GM23338 (cell line): ENCODE data around the gene ZSCAN9. TPM values are rescaled to one million over a fixed set of nuclear protein-coding genes. Genes with fewer than 3 reads are reported as not detected.

Experiments used
- ATAC-seq: fragments of 200-7000 bp; cut with Tn5 transposase; 3 replicates; pipeline ENCODE4 v1.9.1; 2020
- DNase-seq: peaks from one replicate; pipeline ENCODE4 v3.0.0-alpha.2; 2015; ENCODE audit warnings: low spot score
- H2AFZ ChIP-seq: fragments of 200-600 bp; sonication (generic); 2 replicates; pipeline ENCODE4 v1.8.0; 2016; ENCODE audit warnings: antibody characterized with exemption, mild to moderate bottlenecking, moderate library complexity
- H3F3A ChIP-seq: fragments of 200-600 bp; sonication (generic); replicated peaks from 2 replicates; pipeline ENCODE4 v1.8.0; 2017; ENCODE audit warnings: antibody characterized with exemption, mixed run types, low read depth
- H3K27ac ChIP-seq: fragments of 200-600 bp; sonication (generic); 2 replicates; pipeline ENCODE4 v1.6.1; 2016; ENCODE audit warnings: low read depth
- H3K27me3 ChIP-seq: fragments of 200-600 bp; sonication (generic); 2 replicates; pipeline ENCODE4 v1.8.0; 2016; ENCODE audit warnings: mild to moderate bottlenecking, mixed run types, moderate library complexity; ENCODE audit not compliant: insufficient read depth
- H3K36me3 ChIP-seq: fragments of 200-600 bp; sonication (generic); 2 replicates; pipeline ENCODE4 v1.8.0; 2016; ENCODE audit warnings: mild to moderate bottlenecking; ENCODE audit not compliant: insufficient read depth
- H3K4me1 ChIP-seq: fragments of 200-600 bp; sonication (generic); 2 replicates; pipeline ENCODE4 v1.8.0; 2016; ENCODE audit warnings: mild to moderate bottlenecking, moderate library complexity; ENCODE audit not compliant: insufficient read depth
- H3K4me2 ChIP-seq: fragments of 200-600 bp; sonication (generic); 2 replicates; pipeline ENCODE4 v1.7.1; 2017; ENCODE audit warnings: mixed run types
- H3K4me3 ChIP-seq: fragments of 200-600 bp; sonication (generic); 2 replicates; pipeline ENCODE4 v1.6.1; 2016; ENCODE audit warnings: mixed run types
- H3K79me2 ChIP-seq: fragments of 200-600 bp; sonication (generic); replicated peaks from 2 replicates; pipeline ENCODE4 v1.8.0; 2017; ENCODE audit warnings: mild to moderate bottlenecking; ENCODE audit not compliant: insufficient read depth
- H3K9me2 ChIP-seq: fragments of 200-600 bp; sonication (generic); 2 replicates; pipeline ENCODE4 v1.8.0; 2017; ENCODE audit not compliant: insufficient read depth
- H4K20me1 ChIP-seq: fragments of 200-600 bp; sonication (generic); replicated peaks from 2 replicates; pipeline ENCODE4 v1.8.0; 2017; ENCODE audit warnings: mild to moderate bottlenecking; ENCODE audit not compliant: insufficient read depth
- H3K27ac Mint-ChIP-seq: 2 replicates; pipeline ENCODE4 v1.8.0; 2020; ENCODE audit warnings: inconsistent platforms, mild to moderate bottlenecking, moderate library complexity, mixed read lengths
- H3K27me3 Mint-ChIP-seq: 3 replicates; pipeline ENCODE4 v1.8.0; 2022; ENCODE audit warnings: low read depth, mild to moderate bottlenecking, moderate library complexity, mixed read lengths, inconsistent platforms; ENCODE audit not compliant: insufficient read depth, poor library complexity
- H3K36me3 Mint-ChIP-seq: 3 replicates; pipeline ENCODE4 v1.8.0; 2021; ENCODE audit warnings: low read depth, mild to moderate bottlenecking, inconsistent platforms, moderate library complexity, mixed read lengths
- H3K4me1 Mint-ChIP-seq: 3 replicates; pipeline ENCODE4 v1.8.0; 2020; ENCODE audit warnings: mild to moderate bottlenecking, inconsistent platforms, mixed read lengths
- H3K4me3 Mint-ChIP-seq: 3 replicates; pipeline ENCODE4 v1.8.0; 2021; ENCODE audit warnings: moderate library complexity, mild to moderate bottlenecking, inconsistent platforms, mixed read lengths
- H3K9me3 Mint-ChIP-seq: 3 replicates; pipeline ENCODE4 v1.8.0; 2020; ENCODE audit warnings: moderate library complexity, mild to moderate bottlenecking, inconsistent platforms, mixed read lengths
- REST ChIP-seq: IDR thresholded peaks from one replicate; pipeline ENCODE4 v1.6.1; 2018; ENCODE audit warnings: antibody characterized with exemption; ENCODE audit not compliant: unreplicated experiment
- ZNF114 ChIP-seq: fragments of 250-450 bp; sonication (Bioruptor Pico); IDR thresholded peaks from 2 replicates; pipeline ENCODE4 v1.5.0; 2020; ENCODE audit warnings: mild to moderate bottlenecking, moderate library complexity
- polyA plus RNA-seq: library from polyadenylated mRNA; unstranded; fragments of >200 nt; fragmentation: Nextera tagmentation; extraction: Ambion mirVana; gene quantifications from 2 replicates; pipeline ENCODE4 v1.2.1, GENCODE V29; 2016
- total RNA-seq: library from RNA; depleted of rRNA; stranded (reverse); fragments of >200 nt; shearing (Covaris generic); gene quantifications from 2 replicates; pipeline ENCODE4 v1.2.3, GENCODE V29; 2014
- TF ChIP-seq, protein P1 (sequence below): fragments of 250-450 bp; sonication (Bioruptor Pico); IDR thresholded peaks from 2 replicates; pipeline ENCODE4 v1.5.0; 2020; ENCODE audit warnings: mild to moderate bottlenecking, moderate library complexity
- TF ChIP-seq, protein P2 (sequence below), 2 experiments: fragments of 200-600 bp in 1 of 2; sonication (generic) in 1 of 2; conservative IDR thresholded peaks; 2 replicates each; pipeline versions ENCODE4 v1.5.1 to v1.6.1; 2016 to 2017; ENCODE audit warnings: antibody characterized with exemption in 2 of 2, low read depth in 2 of 2, mild to moderate bottlenecking in 2 of 2, moderate library complexity in 1 of 2

The ZSCAN9 gene
- total and polyA plus RNA-seq, 2 experiments from 2014 or later: 10.0 to 10.9 TPM

DNA sequence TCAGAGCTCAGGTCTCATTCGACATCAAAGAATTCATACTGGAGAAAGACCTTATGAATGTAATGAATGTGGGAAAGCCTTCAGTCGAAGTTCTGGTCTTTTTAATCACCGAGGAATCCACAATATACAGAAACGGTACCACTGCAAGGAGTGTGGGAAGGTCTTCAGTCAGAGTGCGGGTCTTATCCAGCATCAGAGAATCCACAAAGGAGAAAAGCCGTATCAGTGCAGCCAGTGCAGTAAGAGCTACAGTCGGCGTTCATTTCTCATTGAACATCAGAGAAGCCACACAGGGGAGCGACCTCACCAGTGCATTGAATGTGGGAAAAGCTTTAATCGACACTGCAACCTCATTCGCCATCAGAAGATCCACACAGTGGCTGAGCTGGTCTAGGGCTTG, 7.7 kb downstream of the ZSCAN9 start:
- H3K79me2 ChIP-seq: no peaks in the 10 kb centered on the region
- peaks cover 2% of the 10 kb centered on the region for H3K27me3 Mint-ChIP-seq
- H3K9me3 Mint-ChIP-seq: no peaks in the 10 kb centered on the region

GRCh38 chr6:28235912-28236452, 10.9 kb downstream of the ZSCAN9 start:
- Histone ChIP-seq H4K20me1 (peaks cover 5% of the 10 kb centered on the region), H3K4me3 (no peak overlapping the region), H3K4me1 (no peaks in the 10 kb centered on the region; the same call in 1 of the 2 replicates), H3K9me2 (no peaks in the 10 kb centered on the region), H2AFZ (no peak overlapping the region), H3K79me2 (no peaks in the 10 kb centered on the region), H3K36me3 (peaks cover 11% of the 10 kb centered on the region), H3K4me2 (no peak overlapping the region), H3K27ac (no peak overlapping the region), H3F3A (no peaks in the 10 kb centered on the region), H3K27me3 (no peaks in the 10 kb centered on the region)
- DNase-seq: no peak
- Mint-ChIP-seq H3K4me3 (no peak overlapping the region), H3K4me1 (peaks cover 2% of the 10 kb centered on the region; the same call in 2 of the 3 replicates), H3K27me3 (no peaks in the 10 kb centered on the region), H3K27ac (no peak overlapping the region), H3K36me3 (peaks cover 31% of the 10 kb centered on the region), H3K9me3 (no peaks in the 10 kb centered on the region; the same call in 2 of the 3 replicates)
- no peak; the same call in 2 of the 3 replicates for ATAC-seq
- TF ChIP-seq, protein P1, sequence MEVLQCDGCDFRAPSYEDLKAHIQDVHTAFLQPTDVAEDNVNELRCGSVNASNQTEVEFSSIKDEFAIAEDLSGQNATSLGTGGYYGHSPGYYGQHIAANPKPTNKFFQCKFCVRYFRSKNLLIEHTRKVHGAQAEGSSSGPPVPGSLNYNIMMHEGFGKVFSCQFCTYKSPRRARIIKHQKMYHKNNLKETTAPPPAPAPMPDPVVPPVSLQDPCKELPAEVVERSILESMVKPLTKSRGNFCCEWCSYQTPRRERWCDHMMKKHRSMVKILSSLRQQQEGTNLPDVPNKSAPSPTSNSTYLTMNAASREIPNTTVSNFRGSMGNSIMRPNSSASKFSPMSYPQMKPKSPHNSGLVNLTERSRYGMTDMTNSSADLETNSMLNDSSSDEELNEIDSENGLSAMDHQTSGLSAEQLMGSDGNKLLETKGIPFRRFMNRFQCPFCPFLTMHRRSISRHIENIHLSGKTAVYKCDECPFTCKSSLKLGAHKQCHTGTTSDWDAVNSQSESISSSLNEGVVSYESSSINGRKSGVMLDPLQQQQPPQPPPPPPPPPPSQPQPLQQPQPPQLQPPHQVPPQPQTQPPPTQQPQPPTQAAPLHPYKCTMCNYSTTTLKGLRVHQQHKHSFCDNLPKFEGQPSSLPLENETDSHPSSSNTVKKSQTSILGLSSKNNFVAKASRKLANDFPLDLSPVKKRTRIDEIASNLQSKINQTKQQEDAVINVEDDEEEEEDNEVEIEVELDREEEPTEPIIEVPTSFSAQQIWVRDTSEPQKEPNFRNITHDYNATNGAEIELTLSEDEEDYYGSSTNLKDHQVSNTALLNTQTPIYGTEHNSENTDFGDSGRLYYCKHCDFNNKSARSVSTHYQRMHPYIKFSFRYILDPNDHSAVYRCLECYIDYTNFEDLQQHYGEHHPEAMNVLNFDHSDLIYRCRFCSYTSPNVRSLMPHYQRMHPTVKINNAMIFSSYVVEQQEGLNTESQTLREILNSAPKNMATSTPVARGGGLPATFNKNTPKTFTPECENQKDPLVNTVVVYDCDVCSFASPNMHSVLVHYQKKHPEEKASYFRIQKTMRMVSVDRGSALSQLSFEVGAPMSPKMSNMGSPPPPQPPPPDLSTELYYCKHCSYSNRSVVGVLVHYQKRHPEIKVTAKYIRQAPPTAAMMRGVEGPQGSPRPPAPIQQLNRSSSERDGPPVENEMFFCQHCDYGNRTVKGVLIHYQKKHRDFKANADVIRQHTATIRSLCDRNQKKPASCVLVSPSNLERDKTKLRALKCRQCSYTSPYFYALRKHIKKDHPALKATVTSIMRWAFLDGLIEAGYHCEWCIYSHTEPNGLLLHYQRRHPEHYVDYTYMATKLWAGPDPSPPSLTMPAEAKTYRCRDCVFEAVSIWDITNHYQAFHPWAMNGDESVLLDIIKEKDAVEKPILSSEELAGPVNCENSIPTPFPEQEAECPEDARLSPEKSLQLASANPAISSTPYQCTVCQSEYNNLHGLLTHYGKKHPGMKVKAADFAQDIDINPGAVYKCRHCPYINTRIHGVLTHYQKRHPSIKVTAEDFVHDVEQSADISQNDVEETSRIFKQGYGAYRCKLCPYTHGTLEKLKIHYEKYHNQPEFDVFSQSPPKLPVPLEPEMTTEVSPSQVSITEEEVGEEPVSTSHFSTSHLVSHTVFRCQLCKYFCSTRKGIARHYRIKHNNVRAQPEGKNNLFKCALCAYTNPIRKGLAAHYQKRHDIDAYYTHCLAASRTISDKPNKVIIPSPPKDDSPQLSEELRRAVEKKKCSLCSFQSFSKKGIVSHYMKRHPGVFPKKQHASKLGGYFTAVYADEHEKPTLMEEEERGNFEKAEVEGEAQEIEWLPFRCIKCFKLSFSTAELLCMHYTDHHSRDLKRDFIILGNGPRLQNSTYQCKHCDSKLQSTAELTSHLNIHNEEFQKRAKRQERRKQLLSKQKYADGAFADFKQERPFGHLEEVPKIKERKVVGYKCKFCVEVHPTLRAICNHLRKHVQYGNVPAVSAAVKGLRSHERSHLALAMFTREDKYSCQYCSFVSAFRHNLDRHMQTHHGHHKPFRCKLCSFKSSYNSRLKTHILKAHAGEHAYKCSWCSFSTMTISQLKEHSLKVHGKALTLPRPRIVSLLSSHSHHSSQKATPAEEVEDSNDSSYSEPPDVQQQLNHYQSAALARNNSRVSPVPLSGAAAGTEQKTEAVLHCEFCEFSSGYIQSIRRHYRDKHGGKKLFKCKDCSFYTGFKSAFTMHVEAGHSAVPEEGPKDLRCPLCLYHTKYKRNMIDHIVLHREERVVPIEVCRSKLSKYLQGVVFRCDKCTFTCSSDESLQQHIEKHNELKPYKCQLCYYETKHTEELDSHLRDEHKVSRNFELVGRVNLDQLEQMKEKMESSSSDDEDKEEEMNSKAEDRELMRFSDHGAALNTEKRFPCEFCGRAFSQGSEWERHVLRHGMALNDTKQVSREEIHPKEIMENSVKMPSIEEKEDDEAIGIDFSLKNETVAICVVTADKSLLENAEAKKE (CRISPR knock-in tag): no peak

More for the DNA sequence above, 7.7 kb downstream of the ZSCAN9 start:
- Histone ChIP-seq H3K27ac (no peak overlapping the region), H2AFZ (no peak overlapping the region), H4K20me1 (peaks cover 10% of the 10 kb centered on the region), H3K4me2 (no peak overlapping the region), H3F3A (no peaks in the 10 kb centered on the region), H3K9me2 (no peaks in the 10 kb centered on the region), H3K4me3 (no peak overlapping the region), H3K36me3 (peaks cover 40% of the 10 kb centered on the region), H3K4me1 (no peaks in the 10 kb centered on the region; the same call in 1 of the 2 replicates), H3K27me3 (no peaks in the 10 kb centered on the region)
- Mint-ChIP-seq H3K27ac (no peak overlapping the region), H3K4me3 (no peak overlapping the region), H3K36me3 (peaks cover 56% of the 10 kb centered on the region), H3K4me1 (peaks cover 2% of the 10 kb centered on the region; the same call in 2 of the 3 replicates)
- TF ChIP-seq ZNF114 (CRISPR knock-in tag): no peak
- TF ChIP-seq, protein P2, sequence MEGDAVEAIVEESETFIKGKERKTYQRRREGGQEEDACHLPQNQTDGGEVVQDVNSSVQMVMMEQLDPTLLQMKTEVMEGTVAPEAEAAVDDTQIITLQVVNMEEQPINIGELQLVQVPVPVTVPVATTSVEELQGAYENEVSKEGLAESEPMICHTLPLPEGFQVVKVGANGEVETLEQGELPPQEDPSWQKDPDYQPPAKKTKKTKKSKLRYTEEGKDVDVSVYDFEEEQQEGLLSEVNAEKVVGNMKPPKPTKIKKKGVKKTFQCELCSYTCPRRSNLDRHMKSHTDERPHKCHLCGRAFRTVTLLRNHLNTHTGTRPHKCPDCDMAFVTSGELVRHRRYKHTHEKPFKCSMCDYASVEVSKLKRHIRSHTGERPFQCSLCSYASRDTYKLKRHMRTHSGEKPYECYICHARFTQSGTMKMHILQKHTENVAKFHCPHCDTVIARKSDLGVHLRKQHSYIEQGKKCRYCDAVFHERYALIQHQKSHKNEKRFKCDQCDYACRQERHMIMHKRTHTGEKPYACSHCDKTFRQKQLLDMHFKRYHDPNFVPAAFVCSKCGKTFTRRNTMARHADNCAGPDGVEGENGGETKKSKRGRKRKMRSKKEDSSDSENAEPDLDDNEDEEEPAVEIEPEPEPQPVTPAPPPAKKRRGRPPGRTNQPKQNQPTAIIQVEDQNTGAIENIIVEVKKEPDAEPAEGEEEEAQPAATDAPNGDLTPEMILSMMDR (conservative IDR thresholded peaks at IDR 0.05; ENCODE audit: low read depth in 2 of 2): no peak
- TF ChIP-seq REST: no peak
- DNase-seq: no peak
- ATAC-seq: no peak
